SW 1271 (cell line): Measurements from ENCODE around the gene RAB31.

Source experiments
- DNase-seq, 2 experiments: peaks; one replicate each; lab custom pipeline; 2025; lab: John Stamatoyannopoulos, UW

RAB31 gene

GRCh38 chr18:9691235-9691634 is 16.9 kb upstream of the RAB31 start:
- no peak for DNase-seq

GRCh38 chr18:9694174-9694573 is 13.9 kb upstream of the RAB31 start:
- DNase-seq, result no peak

GRCh38 chr18:9694952-9695495 is 13.1 kb upstream of the RAB31 start:
- DNase-seq, result no peak

- DNase-seq, result no peak
Observed at GRCh38 chr18:9695605-9696004, 12.5 kb upstream of the RAB31 start.

GRCh38 chr18:9696112-9696511 is 12.0 kb upstream of the RAB31 start:
- DNase-seq, result no peak

GRCh38 chr18:9696701-9697100 is 11.4 kb upstream of the RAB31 start:
- DNase-seq, result no peak

GRCh38 chr18:9697121-9697520 is 11.0 kb upstream of the RAB31 start:
- no peak for DNase-seq

GRCh38 chr18:9698497-9698896 is 9.6 kb upstream of the RAB31 start:
- DNase-seq, result no peak

GRCh38 chr18:9700261-9700796 is 7.8 kb upstream of the RAB31 start:
- DNase-seq, result no peak

- DNase-seq, result no peak
Observed at GRCh38 chr18:9701609-9702349, 6.3 kb upstream of the RAB31 start.

- no peak for DNase-seq
Observed at GRCh38 chr18:9704233-9705118, 3.6 kb upstream of the RAB31 start.

GRCh38 chr18:9705183-9705829 is 2.8 kb upstream of the RAB31 start:
- DNase-seq, result no peak

GRCh38 chr18:9706081-9706935 is 1.8 kb upstream of the RAB31 start:
- DNase-seq, result peak in 1 of 2 experiments; percentile 6

- no peak for DNase-seq
Observed at GRCh38 chr18:9707381-9708056, 582 bp upstream of the RAB31 start.

GRCh38 chr18:9708434-9709303 is 568 bp downstream of the RAB31 start:
- DNase-seq, result no peak

- no peak for DNase-seq
Observed at GRCh38 chr18:9709304-9709877, 1.3 kb downstream of the RAB31 start.

- DNase-seq, result no peak
Observed at GRCh38 chr18:9710037-9710436, 1.9 kb downstream of the RAB31 start.

GRCh38 chr18:9711361-9712129 is 3.4 kb downstream of the RAB31 start:
- DNase-seq, result no peak
